Activated CD4-positive, alpha-beta memory T cell treated with anti-CD3 and anti-CD28 coated beads for 36 hours (primary cell): Measurements from ENCODE around the gene SLC44A4. TPM values are rescaled to one million over a fixed set of nuclear protein-coding genes. Genes with fewer than 3 reads are reported as not detected.
"Not testable (repeated sequence)": the region's sequence is repeated elsewhere in the genome, so short reads cannot be mapped to it uniquely, and the experiment has no call there.

ENCODE experiments used
- CTCF ChIA-PET: fragments of 350-600 bp; sonication (Branson Sonifier 250); formaldehyde crosslinking; loops from one replicate; lab custom pipeline; 2021; ENCODE audit warnings: antibody characterized with exemption, inconsistent platforms; lab: Charles Lee
- POLR2A ChIA-PET: fragments of 350-600 bp; sonication (Branson Sonifier 250); formaldehyde crosslinking; loops from one replicate; lab custom pipeline; 2021; ENCODE audit warnings: antibody characterized with exemption; lab: Charles Lee
- DNase-seq: peaks from one replicate; pipeline ENCODE4 v3.0.0-alpha.2; 2020
- H3K27ac Mint-ChIP-seq: one replicate; pipeline ENCODE4 v1.8.0; 2021; ENCODE audit warnings: mixed read lengths
- H3K27me3 Mint-ChIP-seq: one replicate; pipeline ENCODE4 v1.8.0; 2021; ENCODE audit warnings: mixed read lengths
- H3K36me3 Mint-ChIP-seq: one replicate; pipeline ENCODE4 v1.8.0; 2021; ENCODE audit warnings: mixed read lengths
- H3K4me1 Mint-ChIP-seq: one replicate; pipeline ENCODE4 v1.8.0; 2021; ENCODE audit warnings: low read depth, mixed read lengths
- H3K4me3 Mint-ChIP-seq: one replicate; pipeline ENCODE4 v1.8.0; 2021; ENCODE audit warnings: mild to moderate bottlenecking, mixed read lengths
- H3K9me3 Mint-ChIP-seq: one replicate; pipeline ENCODE4 v1.8.0; 2021; ENCODE audit warnings: mixed read lengths
- intact Hi-C: fragments of 100-400 bp; cut with micrococcal nuclease; formaldehyde crosslinking; loops from one replicate; pipeline ENCODE4 v1.15.1; 2023
- total RNA-seq, 2 experiments: library from RNA; stranded (reverse); gene quantifications; one replicate each; pipeline ENCODE4 v1.2.3, GENCODE V29; 2021

The SLC44A4 gene
- total RNA-seq, 2 experiments from 2014 or later: 0.17 TPM; not detected in 1

GRCh38 chr6:31876357-31876756 lies 2.4 kb downstream of the SLC44A4 start:
- no peak for DNase-seq
- CTCF ChIA-PET: no interaction called here
- intact Hi-C loops: no loop called here
- no peaks in the 10 kb centered on the region for H3K27me3 Mint-ChIP-seq
- H3K4me3 Mint-ChIP-seq: no peak overlapping the region
- H3K4me1 Mint-ChIP-seq: no peaks in the 10 kb centered on the region
- POLR2A ChIA-PET: no interaction called here
- H3K27ac Mint-ChIP-seq: no peak overlapping the region
- H3K9me3 Mint-ChIP-seq: no peaks in the 10 kb centered on the region
- peaks cover 12% of the 10 kb centered on the region for H3K36me3 Mint-ChIP-seq

GRCh38 chr6:31875877-31876276 lies 2.9 kb downstream of the SLC44A4 start:
- DNase-seq: no peak
- Mint-ChIP-seq H3K9me3 (no peaks in the 10 kb centered on the region), H3K4me3 (no peak overlapping the region), H3K36me3 (peaks cover 7% of the 10 kb centered on the region), H3K27me3 (no peaks in the 10 kb centered on the region), H3K27ac (no peak overlapping the region), H3K4me1 (no peaks in the 10 kb centered on the region)
- intact Hi-C loops: no loop called here
- ChIA-PET POLR2A (no interaction called here), CTCF (no interaction called here)

GRCh38 chr6:31874836-31875572 lies 3.8 kb downstream of the SLC44A4 start:
- H3K4me1 Mint-ChIP-seq: no peaks in the 10 kb centered on the region
- CTCF ChIA-PET: no interaction called here
- H3K9me3 Mint-ChIP-seq: no peaks in the 10 kb centered on the region
- no peaks in the 10 kb centered on the region for H3K27me3 Mint-ChIP-seq
- peaks cover 6% of the 10 kb centered on the region for H3K36me3 Mint-ChIP-seq
- no peak overlapping the region for H3K27ac Mint-ChIP-seq
- H3K4me3 Mint-ChIP-seq: no peak overlapping the region
- POLR2A ChIA-PET: no interaction called here
- intact Hi-C loops: no loop called here
- no peak for DNase-seq

- no peaks in the 10 kb centered on the region for H3K9me3 Mint-ChIP-seq
- no peaks in the 10 kb centered on the region for H3K36me3 Mint-ChIP-seq
- intact Hi-C loops: no loop called here
- H3K4me3 Mint-ChIP-seq: no peak overlapping the region
- H3K27me3 Mint-ChIP-seq: no peaks in the 10 kb centered on the region
- H3K4me1 Mint-ChIP-seq: no peaks in the 10 kb centered on the region
- CTCF ChIA-PET: no interaction called here
- POLR2A ChIA-PET: no interaction called here
- DNase-seq: no peak
- H3K27ac Mint-ChIP-seq: no peak overlapping the region
Observed at GRCh38 chr6:31874084-31874670, 4.6 kb downstream of the SLC44A4 start.

DNA sequence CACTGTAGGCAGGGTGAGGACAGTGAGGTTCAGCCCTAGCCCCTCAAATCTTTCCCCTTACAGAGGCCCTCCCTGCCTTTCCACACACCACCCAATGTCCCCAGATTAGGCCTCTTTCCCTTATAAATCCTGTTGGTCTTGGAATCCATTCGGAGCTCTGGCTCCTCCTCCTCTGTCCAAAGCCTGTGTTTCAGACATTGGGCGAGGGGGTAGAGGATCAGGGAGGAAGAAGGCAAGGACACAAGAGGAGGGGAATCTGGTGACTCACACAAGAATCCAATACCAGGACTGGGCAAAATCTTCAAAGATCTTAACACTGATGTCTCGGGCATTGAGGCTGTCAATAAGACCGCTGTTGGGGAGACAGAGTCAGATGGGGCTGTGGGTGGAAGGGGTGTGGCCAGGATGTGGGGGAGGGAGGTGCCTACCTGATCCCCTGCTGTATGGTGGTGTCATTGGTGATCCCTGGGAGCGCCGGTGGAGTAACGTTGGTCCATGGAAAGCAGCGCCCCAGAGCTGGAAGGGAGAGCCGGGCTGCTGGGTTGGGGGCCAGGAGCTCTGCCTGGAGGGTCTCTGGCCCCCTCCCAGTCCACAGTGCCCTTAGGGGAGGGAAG lies 7.6 kb downstream of the SLC44A4 start:
- no peaks in the 10 kb centered on the region for H3K4me1 Mint-ChIP-seq
- intact Hi-C loops: no loop called here
- DNase-seq: no peak
- no peak overlapping the region for H3K27ac Mint-ChIP-seq
- no peaks in the 10 kb centered on the region for H3K27me3 Mint-ChIP-seq
- POLR2A ChIA-PET: no interaction called here
- CTCF ChIA-PET: no interaction called here
- no peaks in the 10 kb centered on the region for H3K9me3 Mint-ChIP-seq
- H3K4me3 Mint-ChIP-seq: no peak overlapping the region
- H3K36me3 Mint-ChIP-seq: no peaks in the 10 kb centered on the region

- Mint-ChIP-seq H3K36me3 (no peaks in the 10 kb centered on the region), H3K4me3 (no peak overlapping the region), H3K27me3 (no peaks in the 10 kb centered on the region), H3K4me1 (no peaks in the 10 kb centered on the region), H3K9me3 (no peaks in the 10 kb centered on the region), H3K27ac (no peak overlapping the region)
- ChIA-PET CTCF (no interaction called here), POLR2A (no interaction called here)
- no peak for DNase-seq
- intact Hi-C loops: no loop called here
Observed at GRCh38 chr6:31870385-31870921, 8.3 kb downstream of the SLC44A4 start.

GRCh38 chr6:31869343-31869742 lies 9.5 kb downstream of the SLC44A4 start:
- Mint-ChIP-seq H3K4me3 (no peak overlapping the region), H3K27ac (no peak overlapping the region), H3K27me3 (no peaks in the 10 kb centered on the region), H3K36me3 (no peaks in the 10 kb centered on the region), H3K4me1 (no peaks in the 10 kb centered on the region), H3K9me3 (no peaks in the 10 kb centered on the region)
- POLR2A ChIA-PET: no interaction called here
- intact Hi-C loops: no loop called here
- CTCF ChIA-PET: no interaction called here
- no peak for DNase-seq

DNA sequence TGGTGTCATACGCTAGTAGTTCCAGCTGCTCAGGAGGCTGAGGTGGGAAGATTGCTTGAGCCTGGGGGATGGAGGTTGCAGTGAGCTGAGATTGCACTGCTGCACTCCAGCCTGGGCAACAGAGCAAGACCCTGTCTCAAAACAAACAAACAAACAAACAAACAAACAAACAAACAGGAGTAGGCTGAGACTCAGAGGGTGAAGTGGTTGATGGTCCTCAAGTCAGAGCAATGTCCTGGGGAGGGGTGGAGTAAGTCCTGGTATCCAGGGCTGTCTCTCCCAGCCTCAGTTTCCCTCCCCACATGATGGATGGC lies 10.2 kb downstream of the SLC44A4 start:
- H3K4me1 Mint-ChIP-seq, H3K4me3 Mint-ChIP-seq, H3K36me3 Mint-ChIP-seq, H3K27me3 Mint-ChIP-seq, intact Hi-C loops, H3K27ac Mint-ChIP-seq, DNase-seq, H3K9me3 Mint-ChIP-seq, POLR2A ChIA-PET: not testable (repeated sequence)
- CTCF ChIA-PET: interaction anchor here (1.0 kb wide), 1 partner anchor 99 kb away, joined by 4 read pairs; no protein-coding TSS in a partner anchor

- H3K27ac Mint-ChIP-seq: no peak overlapping the region
- POLR2A ChIA-PET: no interaction called here
Observed at GRCh38 chr6:31865205-31866118, 13.3 kb downstream of the SLC44A4 start.

DNA sequence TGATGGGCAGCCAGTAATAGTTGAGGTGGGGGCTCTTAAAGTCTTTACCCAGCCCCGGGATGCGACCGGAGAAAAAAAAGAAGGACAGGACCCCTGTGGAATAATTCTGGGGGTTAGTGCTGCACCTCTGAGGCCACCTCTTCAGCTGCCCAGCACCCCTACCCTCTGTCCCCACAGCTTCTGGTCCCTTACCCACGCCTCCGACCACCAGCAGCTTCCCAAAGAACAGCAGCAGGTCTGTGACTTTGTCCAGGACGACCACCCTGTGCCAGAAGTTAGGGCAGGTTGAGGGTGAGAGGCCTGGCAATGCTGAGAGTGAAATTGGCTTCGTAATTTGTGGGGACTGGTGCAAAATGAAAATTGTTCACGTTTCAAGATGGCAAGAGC lies 14.0 kb downstream of the SLC44A4 start:
- Mint-ChIP-seq H3K36me3 (peaks cover 3% of the 10 kb centered on the region), H3K4me1 (peaks cover 20% of the 10 kb centered on the region), H3K27me3 (peaks cover 2% of the 10 kb centered on the region), H3K27ac (no peak overlapping the region), H3K4me3 (no peak overlapping the region), H3K9me3 (no peaks in the 10 kb centered on the region)
- CTCF ChIA-PET: interaction anchor here (0.7 kb wide), 1 partner anchor 272 kb away, joined by 3 read pairs; no protein-coding TSS in a partner anchor
- no peak for DNase-seq
- POLR2A ChIA-PET: no interaction called here
- intact Hi-C loops: no loop called here

More at GRCh38 chr6:31865205-31866118, 13.3 kb downstream of the SLC44A4 start:
- intact Hi-C loops: no loop called here
- peaks cover 20% of the 10 kb centered on the region for H3K4me1 Mint-ChIP-seq
- peaks cover 2% of the 10 kb centered on the region for H3K27me3 Mint-ChIP-seq
- CTCF ChIA-PET: interaction anchor here (0.6 kb wide), 1 partner anchor 73 kb away, joined by 3 read pairs; no protein-coding TSS in a partner anchor
- H3K36me3 Mint-ChIP-seq: peaks cover 2% of the 10 kb centered on the region
- H3K4me3 Mint-ChIP-seq: no peak overlapping the region
- no peaks in the 10 kb centered on the region for H3K9me3 Mint-ChIP-seq
- no peak for DNase-seq

DNA sequence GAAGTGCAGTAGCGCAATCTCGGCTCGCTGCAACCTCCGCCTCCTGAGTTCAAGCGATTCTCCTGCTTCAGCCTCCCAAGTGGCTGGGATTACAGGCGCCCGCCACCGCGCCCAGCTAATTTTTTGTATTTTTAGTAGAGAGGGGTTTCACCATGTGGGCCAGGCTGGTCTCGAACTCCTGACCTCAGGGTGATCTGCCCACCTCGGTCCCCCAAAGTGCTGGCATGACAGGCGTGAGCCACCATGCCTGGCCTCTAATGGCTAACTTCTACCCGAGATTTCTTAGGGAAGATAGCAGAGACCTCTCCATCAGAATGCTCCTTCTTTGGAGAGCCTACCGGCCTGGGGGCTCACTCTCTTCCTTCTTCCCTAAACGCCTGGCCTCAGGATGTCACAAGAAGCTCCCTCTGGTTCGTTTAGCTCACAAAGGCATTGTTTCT lies 14.7 kb downstream of the SLC44A4 start:
- CTCF ChIA-PET: interaction anchor here (0.7 to 2.2 kb wide), 9 partner anchors 28 to 271 kb away, joined by 3 to 11 read pairs (median 4); partner anchors contain the start of genes DDAH2, HSPA1B and VARS1
- intact Hi-C loops, H3K9me3 Mint-ChIP-seq, H3K36me3 Mint-ChIP-seq, DNase-seq, H3K27me3 Mint-ChIP-seq: not testable (repeated sequence)
- peaks cover 20% of the 10 kb centered on the region for H3K4me1 Mint-ChIP-seq
- peak overlapping the region; percentile 95 for H3K4me3 Mint-ChIP-seq
- H3K27ac Mint-ChIP-seq: peak overlapping the region; percentile 89
- POLR2A ChIA-PET: interaction anchor here (0.6 to 2.0 kb wide), 5 partner anchors 34 to 199 kb away, joined by 3 to 11 read pairs (median 5); partner anchors contain the start of genes CSNK2B, EHMT2 and GPANK1
